H1 (cell line): ENCODE results near the gene ACP4. TPM values are rescaled to one million over a fixed set of nuclear protein-coding genes. Genes with fewer than 3 reads are reported as not detected.

ENCODE experiments used
- EGR1 ChIP-seq: IDR thresholded peaks from 2 replicates; pipeline ENCODE4 v1.6.1; 2011; ENCODE audit warnings: low read depth, low read length, borderline replicate concordance
- GABPA ChIP-seq: IDR thresholded peaks from 2 replicates; pipeline ENCODE4 v1.6.1; 2011; ENCODE audit warnings: mild to moderate bottlenecking, low read length, moderate library complexity, borderline replicate concordance; ENCODE audit not compliant: insufficient read depth
- MAX ChIP-seq: IDR thresholded peaks from 2 replicates; pipeline ENCODE4 v1.6.1; 2012; ENCODE audit warnings: inconsistent platforms
- NANOG ChIP-seq: IDR thresholded peaks from 2 replicates; pipeline ENCODE4 v1.6.1; 2011; ENCODE audit warnings: low read length, low read depth, mild to moderate bottlenecking, inconsistent platforms; ENCODE audit not compliant: insufficient read depth, poor library complexity, severe bottlenecking
- PHF8 ChIP-seq: fragments of 200-600 bp; sonication (generic); conservative IDR thresholded peaks from 2 replicates; pipeline ENCODE4 v1.7.1; 2012; ENCODE audit warnings: low read depth, mild to moderate bottlenecking, inconsistent platforms, low read length, moderate library complexity
- POLR2A ChIP-seq, 2 experiments: IDR thresholded peaks; 1 replicate in 1 of 2; 2 replicates in 1 of 2; pipeline ENCODE4 v1.6.1; 2011; ENCODE audit warnings: low read depth in 2 of 2, low read length in 2 of 2, mild to moderate bottlenecking in 2 of 2; ENCODE audit errors: control extremely low read depth in 1 of 2
- POLR2AphosphoS5 ChIP-seq: IDR thresholded peaks from 2 replicates; pipeline ENCODE4 v1.6.1; 2011; ENCODE audit warnings: low read depth, low read length
- RFX5 ChIP-seq: IDR thresholded peaks from 2 replicates; pipeline ENCODE4 v1.6.1; 2011; ENCODE audit warnings: low read depth, low read length, improper control_type of control experiment, borderline replicate concordance
- RXRA ChIP-seq: IDR thresholded peaks from 2 replicates; pipeline ENCODE4 v1.6.1; 2011; ENCODE audit warnings: low read depth, mild to moderate bottlenecking, low read length, moderate library complexity; ENCODE audit not compliant: insufficient read depth
- SP2 ChIP-seq: IDR thresholded peaks from 2 replicates; pipeline ENCODE4 v1.6.1; 2012; ENCODE audit warnings: mild to moderate bottlenecking, low read length, inconsistent platforms
- TAF7 ChIP-seq: optimal IDR thresholded peaks from 2 replicates; pipeline ENCODE3; 2011; ENCODE audit warnings: low read depth, mild to moderate bottlenecking, inconsistent platforms, low read length, moderate library complexity, borderline replicate concordance
- TBP ChIP-seq: IDR thresholded peaks from 2 replicates; pipeline ENCODE4 v1.6.1; 2011; ENCODE audit warnings: low read depth, low read length, improper control_type of control experiment
- polyA plus RNA-seq, 7 experiments: library from polyadenylated mRNA; depleted of rRNA in 3 of 7; stranded (reverse) in 5 of 7; unstranded in 2 of 7; fragments of >200 nt in 5 of 7; fragments of 200-250 nt in 2 of 7; gene quantifications; 1 replicate in 5 of 7; 2 replicates in 1 of 7; 4 replicates in 1 of 7; pipeline versions ENCODE4 v1.2.1 to v1.2.3, GENCODE V29; 2011 to 2013; ENCODE audit warnings: missing spikeins in 2 of 7, mixed read lengths in 2 of 7
- total RNA-seq: library from RNA; stranded (reverse); fragmentation: NEBNext Ultra II Directional; extraction: Animal tissue kit (Norgen Biotek cat#: 25700); gene quantifications from 2 replicates; pipeline ENCODE4 v1.2.1, GENCODE V29; 2021

The ACP4 gene
- total and polyA plus RNA-seq, 2 of the 8 experiments (the other 6 are each of a cell fraction or from before 2014, with no cell fraction given), result not detected

GRCh38 chr19:50794876-50795663, 4.9 kb downstream of the ACP4 start (continued):
- no peak for TF ChIP-seq PHF8
- no peak for TF ChIP-seq SP2
- peak; percentile 20; the same call in 1 of the 2 replicates for TF ChIP-seq MAX
- no peak for TF ChIP-seq RXRA
- no peak for TF ChIP-seq RFX5
- TF ChIP-seq TBP, result no peak
- peak; percentile 38 to 75 for TF ChIP-seq POLR2A (IDR thresholded peaks at IDR 0.05; ENCODE audit: control extremely low read depth in 1 of 2, low read depth in 2 of 2, low read length in 2 of 2)
- peak; percentile 51 for TF ChIP-seq TAF7
- TF ChIP-seq EGR1, result no peak
- TF ChIP-seq GABPA, result no peak
- peak; percentile 83 for TF ChIP-seq POLR2AphosphoS5
- peak; percentile 42 for TF ChIP-seq NANOG
